ENCODE data around the gene TTC34.

- TF ChIP-seq EP300 (IDR thresholded peaks at IDR 0.05) (no peak), CTCF (IDR thresholded peaks at IDR 0.05) (no peak), POLR2AphosphoS5 (IDR thresholded peaks at IDR 0.05) (no peak), POLR2A (IDR thresholded peaks at IDR 0.05) (no peak)
Measured at GRCh38 chr1:2807678-2808385, 6.3 kb upstream of the TTC34 start.

Measured in gastroesophageal sphincter (tissue), 3 donors.